H1 (cell line): ENCODE data around the gene AMPD3. TPM values are rescaled to one million over a fixed set of nuclear protein-coding genes. Genes with fewer than 3 reads are reported as not detected.

Source experiments
- CTCF ChIA-PET: fragments of 300-600 bp; sonication (Branson Sonifier 250); formaldehyde crosslinking; loops from one replicate; lab custom pipeline; 2021; ENCODE audit not compliant: partially characterized antibody; lab: Charles Lee
- POLR2A ChIA-PET: fragments of 300-600 bp; sonication (Branson Sonifier 250); formaldehyde crosslinking; loops from one replicate; lab custom pipeline; 2021; ENCODE audit warnings: inconsistent platforms; ENCODE audit not compliant: partially characterized antibody; lab: Charles Lee
- DNase-seq, 2 experiments: peaks; one replicate each; pipeline versions ENCODE4 v3.0.0 to v3.0.0-alpha.2; 2010 to 2022; ENCODE audit warnings: low spot score in 2 of 2, low read depth in 1 of 2, mixed read lengths in 1 of 2
- FAIRE-seq: peaks from 2 replicates; lab custom pipeline; 2011; peaks lifted over from hg19 to GRCh38; lab: Jason Lieb, UNC
- H2AFZ ChIP-seq: 2 replicates; pipeline ENCODE4 v1.8.1; 2012; ENCODE audit warnings: low read length, inconsistent platforms
- H2AK5ac ChIP-seq: 2 replicates; pipeline ENCODE4 v1.6.1; 2013; ENCODE audit warnings: low read depth, low read length
- H2BK120ac ChIP-seq: replicated peaks from 2 replicates; pipeline ENCODE3; 2013; ENCODE audit warnings: low read depth, low read length, inconsistent platforms
- H2BK12ac ChIP-seq: 2 replicates; pipeline ENCODE4 v1.6.1; 2013; ENCODE audit warnings: low read depth, low read length
- H2BK15ac ChIP-seq: 2 replicates; pipeline ENCODE4 v1.6.1; 2013; ENCODE audit warnings: low read length
- H2BK20ac ChIP-seq: 2 replicates; pipeline ENCODE4 v1.6.1; 2013; ENCODE audit warnings: low read length
- H2BK5ac ChIP-seq: 2 replicates; pipeline ENCODE4 v1.6.1; 2013; ENCODE audit warnings: low read depth, low read length
- H3K14ac ChIP-seq: 2 replicates; pipeline ENCODE4 v1.6.1; 2013; ENCODE audit warnings: inconsistent platforms; ENCODE audit not compliant: insufficient read length
- H3K18ac ChIP-seq: 2 replicates; pipeline ENCODE4 v1.6.1; 2013; ENCODE audit warnings: low read length; ENCODE audit errors: extremely low read depth
- H3K23ac ChIP-seq: 2 replicates; pipeline ENCODE4 v1.6.1; 2013; ENCODE audit warnings: inconsistent platforms; ENCODE audit not compliant: insufficient read length
- H3K23me2 ChIP-seq: 2 replicates; pipeline ENCODE4 v1.6.1; 2013; ENCODE audit warnings: low read depth, low read length
- H3K27ac ChIP-seq: 2 replicates; pipeline ENCODE4 v1.6.1; 2011; ENCODE audit warnings: low read depth, low read length, inconsistent platforms
- H3K27me3 ChIP-seq, 4 experiments: replicated peaks in 1 of 4; 1 replicate in 1 of 4; 2 replicates in 3 of 4; pipeline versions ENCODE4 v1.6.1 to v1.8.1; 2011 to 2013; ENCODE audit warnings: low read length in 3 of 4, mild to moderate bottlenecking in 3 of 4, inconsistent platforms in 2 of 4, mixed read lengths in 2 of 4, moderate library complexity in 1 of 4; ENCODE audit not compliant: control insufficient read depth in 3 of 4, insufficient read depth in 3 of 4; ENCODE audit errors: extremely low read depth in 1 of 4
- H3K36me3 ChIP-seq, 4 experiments: 2 replicates each; pipeline versions ENCODE4 v1.6.1 to v1.8.1; 2011 to 2013; ENCODE audit warnings: mild to moderate bottlenecking in 4 of 4, low read length in 3 of 4, moderate library complexity in 2 of 4, control low read depth in 1 of 4, inconsistent platforms in 1 of 4; ENCODE audit not compliant: insufficient read depth in 4 of 4, control insufficient read depth in 2 of 4
- H3K4ac ChIP-seq: replicated peaks from 2 replicates; pipeline ENCODE3; 2013; ENCODE audit warnings: low read length, low read depth, mixed read lengths, inconsistent platforms; ENCODE audit not compliant: insufficient read length
- H3K4me1 ChIP-seq, 4 experiments: replicated peaks in 1 of 4; 1 replicate in 1 of 4; 2 replicates in 3 of 4; pipeline versions ENCODE4 v1.6.1 to v1.8.1; 2011 to 2013; ENCODE audit warnings: low read length in 3 of 4, inconsistent platforms in 2 of 4, mixed read lengths in 1 of 4; ENCODE audit not compliant: insufficient read depth in 4 of 4, control insufficient read depth in 3 of 4
- H3K4me2 ChIP-seq, 2 experiments: 2 replicates each; pipeline versions ENCODE4 v1.6.1 to v1.8.1; 2011 to 2013; ENCODE audit warnings: low read depth in 2 of 2, low read length in 2 of 2, control low read depth in 1 of 2, inconsistent platforms in 1 of 2, mild to moderate bottlenecking in 1 of 2; ENCODE audit not compliant: insufficient read depth in 1 of 2
- H3K4me3 ChIP-seq, 4 experiments: fragments of 200-600, 300-600 bp in 1 of 4; sonication (generic), shearing (Covaris generic), sonication (Bioruptor Twin) in 1 of 4; 2 replicates each; pipeline versions ENCODE4 v1.5.1 to v1.8.1; 2011 to 2016; ENCODE audit warnings: low read length in 4 of 4, low read depth in 3 of 4, control low read depth in 2 of 4, inconsistent platforms in 2 of 4, mild to moderate bottlenecking in 2 of 4, mixed read lengths in 1 of 4, moderate library complexity in 1 of 4; ENCODE audit not compliant: insufficient read depth in 2 of 4; ENCODE audit errors: extremely low read depth in 1 of 4
- H3K56ac ChIP-seq: replicated peaks from 2 replicates; pipeline ENCODE3; 2013; ENCODE audit warnings: low read depth, mild to moderate bottlenecking, mixed read lengths, low read length, inconsistent platforms; ENCODE audit not compliant: insufficient read length
- H3K79me1 ChIP-seq: 2 replicates; pipeline ENCODE4 v1.6.1; 2013; ENCODE audit warnings: low read depth, low read length, control low read depth
- H3K79me2 ChIP-seq, 2 experiments: 2 replicates each; pipeline versions ENCODE4 v1.6.1 to v1.8.1; 2012 to 2013; ENCODE audit warnings: low read length in 2 of 2, mild to moderate bottlenecking in 2 of 2, inconsistent platforms in 1 of 2; ENCODE audit not compliant: insufficient read depth in 2 of 2, control insufficient read depth in 1 of 2
- H3K9ac ChIP-seq, 4 experiments: replicated peaks in 1 of 4; 1 replicate in 1 of 4; 2 replicates in 3 of 4; pipeline versions ENCODE4 v1.6.1 to v1.8.1; 2011 to 2013; ENCODE audit warnings: low read depth in 3 of 4, low read length in 3 of 4, control low read depth in 2 of 4, mild to moderate bottlenecking in 2 of 4, moderate library complexity in 2 of 4, inconsistent platforms in 1 of 4; ENCODE audit errors: extremely low read depth in 1 of 4
- H3K9me3 ChIP-seq, 2 experiments: 2 replicates each; pipeline versions ENCODE4 v1.6.1 to v1.8.1; 2012 to 2013; ENCODE audit warnings: mild to moderate bottlenecking in 2 of 2, moderate library complexity in 2 of 2, control low read depth in 1 of 2, inconsistent platforms in 1 of 2, low read depth in 1 of 2, low read length in 1 of 2, mixed read lengths in 1 of 2; ENCODE audit not compliant: insufficient read depth in 2 of 2
- H4K20me1 ChIP-seq, 2 experiments: replicated peaks in 1 of 2; 2 replicates each; pipeline versions ENCODE3 to v1.8.1; 2011 to 2013; ENCODE audit warnings: inconsistent platforms in 2 of 2, low read length in 2 of 2, mild to moderate bottlenecking in 1 of 2; ENCODE audit not compliant: insufficient read depth in 2 of 2, control insufficient read depth in 1 of 2
- H4K5ac ChIP-seq: 2 replicates; pipeline ENCODE4 v1.6.1; 2013; ENCODE audit warnings: low read length, low read depth, mixed read lengths, inconsistent platforms; ENCODE audit not compliant: insufficient read length
- H4K8ac ChIP-seq: 2 replicates; pipeline ENCODE4 v1.8.0; 2013; ENCODE audit warnings: mild to moderate bottlenecking, moderate library complexity, low read length, inconsistent platforms; ENCODE audit not compliant: insufficient read depth; ENCODE audit errors: extremely low read depth
- H4K91ac ChIP-seq: replicated peaks from 2 replicates; pipeline ENCODE3; 2013; ENCODE audit warnings: low read length, mixed read lengths, inconsistent platforms; ENCODE audit not compliant: insufficient read length
- BACH1 ChIP-seq: IDR thresholded peaks from 2 replicates; pipeline ENCODE4 v1.6.1; 2012; ENCODE audit warnings: low read length, improper control_type of control experiment
- CHD2 ChIP-seq: IDR thresholded peaks from 2 replicates; pipeline ENCODE4 v1.6.1; 2012; ENCODE audit warnings: low read length, improper control_type of control experiment
- EGR1 ChIP-seq: IDR thresholded peaks from 2 replicates; pipeline ENCODE4 v1.6.1; 2011; ENCODE audit warnings: low read depth, low read length, borderline replicate concordance
- GABPA ChIP-seq: IDR thresholded peaks from 2 replicates; pipeline ENCODE4 v1.6.1; 2011; ENCODE audit warnings: mild to moderate bottlenecking, low read length, moderate library complexity, borderline replicate concordance; ENCODE audit not compliant: insufficient read depth
- MAFK ChIP-seq: IDR thresholded peaks from 2 replicates; pipeline ENCODE4 v1.6.1; 2012; ENCODE audit warnings: low read depth, mild to moderate bottlenecking, improper control_type of control experiment, low read length
- NRF1 ChIP-seq: IDR thresholded peaks from 2 replicates; pipeline ENCODE4 v1.6.1; 2011; ENCODE audit warnings: mild to moderate bottlenecking, low read depth, low read length, improper control_type of control experiment
- POLR2AphosphoS5 ChIP-seq: IDR thresholded peaks from 2 replicates; pipeline ENCODE4 v1.6.1; 2011; ENCODE audit warnings: low read depth, low read length
- SIRT6 ChIP-seq: IDR thresholded peaks from one replicate; pipeline ENCODE4 v1.7.1; 2012; ENCODE audit warnings: low read length, inconsistent platforms
- SRF ChIP-seq: IDR thresholded peaks from 2 replicates; pipeline ENCODE4 v1.6.1; 2011; ENCODE audit warnings: mild to moderate bottlenecking, low read depth, low read length, moderate library complexity
- TBP ChIP-seq: IDR thresholded peaks from 2 replicates; pipeline ENCODE4 v1.6.1; 2011; ENCODE audit warnings: low read depth, low read length, improper control_type of control experiment
- TCF12 ChIP-seq: IDR thresholded peaks from 2 replicates; pipeline ENCODE4 v1.6.1; 2011; ENCODE audit warnings: low read depth, mild to moderate bottlenecking, low read length
- ZNF274 ChIP-seq: IDR thresholded peaks from 2 replicates; pipeline ENCODE4 v1.7.0; 2012; ENCODE audit warnings: low read length, borderline replicate concordance; ENCODE audit errors: extremely low read depth
- whole genome bisulfite sequencing, 2 experiments: shearing (Covaris generic) in 1 of 2; methylation state at CpG; one replicate each; pipeline versions ENCODE4 v1.1.6 to v1.1.7; 2013 to 2015; ENCODE audit warnings: low lambda C conversion rate in 2 of 2, mixed read lengths in 2 of 2, inconsistent platforms in 1 of 2, low coverage in 1 of 2, missing lambda C conversion rate in 1 of 2; ENCODE audit not compliant: insufficient replicate concordance in 2 of 2, insufficient coverage in 1 of 2, insufficient read length in 1 of 2; ENCODE audit errors: extremely low coverage in 1 of 2, missing lambda C conversion rate in 1 of 2; 5-methylcytosine and 5-hydroxymethylcytosine counted together
- polyA plus RNA-seq, 7 experiments: library from polyadenylated mRNA; depleted of rRNA in 3 of 7; stranded (reverse) in 5 of 7; unstranded in 2 of 7; fragments of >200 nt in 5 of 7; fragments of 200-250 nt in 2 of 7; gene quantifications; 1 replicate in 5 of 7; 2 replicates in 1 of 7; 4 replicates in 1 of 7; pipeline versions ENCODE4 v1.2.1 to v1.2.3, GENCODE V29; 2011 to 2013; ENCODE audit warnings: missing spikeins in 2 of 7, mixed read lengths in 2 of 7
- total RNA-seq: library from RNA; stranded (reverse); fragmentation: NEBNext Ultra II Directional; extraction: Animal tissue kit (Norgen Biotek cat#: 25700); gene quantifications from 2 replicates; pipeline ENCODE4 v1.2.1, GENCODE V29; 2021

The AMPD3 gene
- total and polyA plus RNA-seq, 2 of the 8 experiments (the other 6 are each of a cell fraction or from before 2014, with no cell fraction given): 4.0 to 6.3 TPM

DNA sequence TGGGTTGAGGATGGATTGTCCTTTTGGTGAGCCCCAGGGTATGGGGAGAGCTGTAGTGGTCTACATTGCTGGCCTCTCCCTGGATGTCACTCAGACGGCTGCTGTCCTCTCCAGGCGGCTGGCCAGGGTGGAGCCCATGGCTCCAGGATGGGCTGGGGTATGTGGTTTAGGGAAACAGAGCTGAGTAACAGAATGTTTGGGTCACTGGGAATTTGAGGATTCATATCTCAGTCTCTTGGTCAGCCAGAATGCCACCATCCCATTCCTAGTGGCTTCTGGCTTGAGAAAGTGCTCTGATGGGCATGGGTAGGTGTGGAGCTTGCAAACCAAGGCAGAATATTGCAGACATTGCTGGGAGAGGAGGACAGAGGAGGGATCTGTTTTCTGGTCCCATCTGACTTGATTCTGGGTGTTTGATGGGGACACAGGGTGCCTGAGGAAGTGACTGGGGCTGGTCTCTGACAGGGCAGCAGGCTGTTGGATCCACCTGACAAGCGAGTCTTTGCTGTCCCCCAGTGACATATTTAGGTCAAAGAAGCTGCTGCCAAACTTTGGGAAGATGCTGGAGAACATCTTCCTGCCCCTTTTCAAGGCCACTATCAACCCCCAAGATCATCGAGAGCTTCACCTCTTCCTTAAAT, 41.4 kb downstream of the AMPD3 start:
- DNase-seq: no peak
- peaks cover 2% of the 10 kb centered on the region; the same call in 1 of the 2 replicates for H3K23me2 ChIP-seq
- H4K5ac ChIP-seq: no peak overlapping the region
- H2BK120ac ChIP-seq: no peak overlapping the region
- peaks cover 0 to 9% of the 10 kb centered on the region in 2 experiments for H4K20me1 ChIP-seq
- no peak for FAIRE-seq
- ChIA-PET POLR2A (interaction anchor here (1.2 to 1.3 kb wide), 2 partner anchors 8 to 15 kb away, joined by 3 to 6 read pairs; no protein-coding TSS in a partner anchor), CTCF (interaction anchor here (0.5 to 2.8 kb wide), 9 partner anchors 14 to 155 kb away, joined by 3 to 6 read pairs (median 3); partner anchors contain the start of gene RNF141)
- H2BK5ac ChIP-seq: no peak overlapping the region
- H3K4ac ChIP-seq: no peak overlapping the region
- H3K27ac ChIP-seq: no peak overlapping the region
- H2BK20ac ChIP-seq: no peak overlapping the region
- no peak overlapping the region for H2AK5ac ChIP-seq
- no peak overlapping the region for H3K4me3 ChIP-seq
- H2BK12ac ChIP-seq: no peak overlapping the region
- no peak overlapping the region for H2AFZ ChIP-seq
- no peaks in the 10 kb centered on the region for H3K79me1 ChIP-seq
- no peak for TF ChIP-seq TCF12
- TF ChIP-seq MAFK: no peak
- no peak for TF ChIP-seq SIRT6
- TF ChIP-seq GABPA: no peak
- TF ChIP-seq ZNF274: no peak
- no peak for TF ChIP-seq SRF
- TF ChIP-seq BACH1: no peak
- TF ChIP-seq NRF1: no peak
- no peak for TF ChIP-seq TBP
- no peak for TF ChIP-seq EGR1
- TF ChIP-seq CHD2: no peak
- no peak for TF ChIP-seq POLR2AphosphoS5
- H3K23ac ChIP-seq: no peak overlapping the region
- no peaks in the 10 kb centered on the region; a peak in 1 of 4 replicates for H3K9me3 ChIP-seq
- no peak overlapping the region for H3K9ac ChIP-seq
- H4K91ac ChIP-seq: no peak overlapping the region
- WGBS, 2 experiments: 88% methylated on average over 4 of the region's 4 CpGs; no CpG with 5 or more reads in 1 of the 2 experiments
- no peaks in the 10 kb centered on the region; a peak in 1 of 7 replicates for H3K27me3 ChIP-seq
- H3K56ac ChIP-seq: no peak overlapping the region
- no peak overlapping the region for H3K4me2 ChIP-seq
- H3K18ac ChIP-seq: no peak overlapping the region
- no peak overlapping the region for H2BK15ac ChIP-seq
- peaks cover 0 to 8% (median 0%) of the 10 kb centered on the region in 4 experiments; a peak in 2 of 7 replicates for H3K4me1 ChIP-seq
- H3K14ac ChIP-seq: no peak overlapping the region
- no peaks in the 10 kb centered on the region; a peak in 1 of 8 replicates for H3K36me3 ChIP-seq
- no peaks in the 10 kb centered on the region for H3K79me2 ChIP-seq
- H4K8ac ChIP-seq: no peak overlapping the region
